AG08395 (cell line): ENCODE measurements around the gene KIF23.

Experiments used
- DNase-seq: peaks from one replicate; pipeline ENCODE4 v3.0.0; 2012; ENCODE audit warnings: mixed read lengths, low spot score

The KIF23 gene

DNA sequence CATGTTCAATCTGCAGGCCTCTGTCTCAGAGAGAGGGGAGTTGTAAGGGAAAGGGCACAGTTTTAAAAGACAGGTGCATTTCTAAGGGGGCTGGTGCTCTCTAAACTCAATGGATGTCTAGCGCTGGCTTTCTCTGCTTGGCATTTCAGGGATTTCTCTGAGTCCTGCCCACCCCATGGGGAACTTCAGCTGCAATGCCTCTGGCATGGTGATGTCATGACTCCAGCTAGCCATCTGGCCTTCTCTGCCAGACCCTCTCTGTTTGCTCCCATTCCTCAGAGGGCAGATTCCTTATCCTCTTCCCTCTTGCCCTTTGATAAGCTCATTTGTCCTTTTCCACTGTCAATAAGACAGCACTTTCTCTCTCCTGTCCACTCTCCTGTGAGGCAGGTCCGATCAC lies 79.3 kb downstream of the KIF23 start:
- DNase-seq = no peak

DNA sequence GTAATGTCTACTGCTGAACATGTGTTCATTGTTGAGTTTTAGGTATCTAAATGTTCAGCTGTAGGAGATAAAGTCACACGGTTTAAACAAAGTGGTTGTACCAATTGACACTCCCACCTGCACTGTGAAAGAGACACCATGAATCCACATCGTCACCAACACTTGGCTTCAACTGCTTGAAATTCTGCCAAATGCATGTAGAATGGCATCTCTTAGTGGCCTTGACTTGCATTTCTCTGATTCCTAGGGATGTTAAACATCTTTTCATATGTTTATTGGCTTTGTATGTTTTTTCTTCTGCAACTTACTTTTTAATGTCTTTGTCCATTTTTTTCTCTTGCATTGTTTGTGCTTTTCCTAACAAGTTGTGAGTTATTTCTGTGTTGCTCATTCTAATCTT lies 81.9 kb downstream of the KIF23 start:
- DNase-seq = no peak

DNA sequence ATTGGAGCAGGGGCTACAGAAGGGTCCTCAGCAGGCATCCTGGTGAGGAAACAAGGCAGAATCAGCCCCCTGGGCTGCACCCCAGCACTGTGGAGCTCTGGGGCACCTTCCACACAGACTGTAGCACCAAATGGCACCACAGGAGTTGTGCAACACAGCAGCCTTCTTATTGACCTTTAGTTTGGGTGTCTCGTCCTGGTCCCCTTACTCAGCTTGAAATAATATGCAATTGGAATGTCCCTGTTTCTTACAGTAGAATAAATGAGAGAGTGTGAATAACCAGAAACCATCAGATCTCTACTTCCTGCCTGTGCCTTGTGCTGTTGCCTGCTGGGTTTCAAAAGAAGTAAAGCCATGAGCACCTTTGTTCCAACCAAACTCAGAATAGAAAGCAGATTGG lies 82.9 kb downstream of the KIF23 start:
- no peak for DNase-seq

DNA sequence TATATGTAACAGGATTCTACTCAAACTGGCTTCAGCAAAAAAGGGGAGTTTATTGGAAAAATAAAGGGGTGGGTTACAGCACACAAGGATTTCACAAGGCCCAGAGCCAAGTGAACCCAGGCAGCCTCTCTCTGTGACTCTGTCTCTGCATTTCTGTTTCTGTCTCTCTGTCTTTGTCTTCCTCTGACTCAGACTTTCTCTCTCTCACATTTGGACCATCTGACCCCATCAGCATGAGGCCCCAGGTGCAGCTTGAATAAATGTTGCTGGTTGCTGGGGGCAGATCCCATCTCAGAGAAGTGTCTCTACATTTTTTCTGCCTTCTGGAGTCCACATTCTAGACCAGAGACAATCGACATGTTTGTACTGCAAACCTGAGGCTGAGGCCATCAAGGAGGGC lies 83.5 kb downstream of the KIF23 start:
- DNase-seq = no peak
